Ascending aorta (tissue), 2 donors: ENCODE data around the gene C6orf163. TPM values are rescaled to one million over a fixed set of nuclear protein-coding genes. Genes with fewer than 3 reads are reported as not detected.

Source experiments
- DNase-seq, 2 donors: peaks; one replicate each; pipeline ENCODE4 v3.0.0-alpha.2; 2019; ENCODE audit warnings: low spot score in 2 of 2
- H3K27ac ChIP-seq, 2 donors: fragments of 200-600 bp; sonication (generic); one replicate each; pipeline ENCODE4 v1.5.1; 2016 to 2017; ENCODE audit warnings: mild to moderate bottlenecking in 1 of 2
- H3K27me3 ChIP-seq: fragments of 200-600 bp; sonication (generic); one replicate; pipeline ENCODE4 v1.5.1; 2017
- H3K36me3 ChIP-seq, 2 donors: fragments of 200-600 bp; sonication (generic); one replicate each; pipeline ENCODE4 v1.5.1; 2016
- H3K4me1 ChIP-seq, 2 donors: fragments of 200-600 bp; sonication (generic); one replicate each; pipeline ENCODE4 v1.5.1; 2016 to 2017; ENCODE audit warnings: mild to moderate bottlenecking in 1 of 2
- H3K4me3 ChIP-seq, 2 donors: fragments of 200-600 bp; sonication (generic); one replicate each; pipeline ENCODE4 v1.5.1; 2016 to 2017; ENCODE audit warnings: mild to moderate bottlenecking in 1 of 2
- H3K9me3 ChIP-seq, 2 donors: fragments of 200-600 bp; sonication (generic); one replicate each; pipeline ENCODE4 v1.5.1; 2016
- intact Hi-C: fragments of 100-400 bp; cut with DNase I; formaldehyde crosslinking; loops from one replicate; pipeline ENCODE4 v1.15.1; 2023
- total RNA-seq: library from RNA; depleted of rRNA; stranded (reverse); fragments of >200 nt; gene quantifications from one replicate; pipeline ENCODE4 v1.1.0, GENCODE V29; 2016
- TF ChIP-seq, protein P1 (sequence below), 3 experiments: fragments of 200-600 bp in 2 of 3; fragments of 450-650 bp in 1 of 3; sonication (generic) in 2 of 3; IDR thresholded peaks; one replicate each; pipeline ENCODE4 v1.5.1; 2016 to 2019; ENCODE audit warnings: antibody characterized with exemption in 3 of 3, mild to moderate bottlenecking in 1 of 3, moderate library complexity in 1 of 3

Gene C6orf163
- total RNA-seq, 1 donor from 2014 or later, result not detected

DNA sequence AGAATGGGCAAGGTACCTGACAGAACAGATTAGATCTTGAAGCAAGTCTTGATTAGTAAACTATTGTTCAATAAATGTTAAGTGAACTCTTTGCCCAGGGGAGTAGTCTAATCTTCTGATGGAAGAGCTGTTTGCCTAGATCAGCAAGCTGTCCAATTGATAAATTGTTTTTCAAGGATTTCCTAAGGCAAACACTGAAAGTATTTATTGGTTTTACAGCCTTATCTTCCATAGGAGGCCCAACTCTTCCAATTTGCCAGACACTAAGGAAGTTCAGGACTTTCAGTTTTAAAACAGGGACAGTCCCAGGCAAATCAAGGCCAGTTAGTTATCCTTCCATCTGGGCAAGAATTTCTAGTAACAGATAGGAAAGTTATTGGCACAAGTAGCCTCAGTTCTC is 1.8 kb upstream of the C6orf163 start:
- Histone ChIP-seq H3K27ac (no peak overlapping the region), H3K4me1 (no peaks in the 10 kb centered on the region), H3K9me3 (no peaks in the 10 kb centered on the region), H3K4me3 (no peak overlapping the region), H3K27me3 (no peaks in the 10 kb centered on the region), H3K36me3 (peaks cover 0 to 7% of the 10 kb centered on the region in 2 donors)
- no peak for DNase-seq
- intact Hi-C loops, result no loop called here
- TF ChIP-seq, protein P1, sequence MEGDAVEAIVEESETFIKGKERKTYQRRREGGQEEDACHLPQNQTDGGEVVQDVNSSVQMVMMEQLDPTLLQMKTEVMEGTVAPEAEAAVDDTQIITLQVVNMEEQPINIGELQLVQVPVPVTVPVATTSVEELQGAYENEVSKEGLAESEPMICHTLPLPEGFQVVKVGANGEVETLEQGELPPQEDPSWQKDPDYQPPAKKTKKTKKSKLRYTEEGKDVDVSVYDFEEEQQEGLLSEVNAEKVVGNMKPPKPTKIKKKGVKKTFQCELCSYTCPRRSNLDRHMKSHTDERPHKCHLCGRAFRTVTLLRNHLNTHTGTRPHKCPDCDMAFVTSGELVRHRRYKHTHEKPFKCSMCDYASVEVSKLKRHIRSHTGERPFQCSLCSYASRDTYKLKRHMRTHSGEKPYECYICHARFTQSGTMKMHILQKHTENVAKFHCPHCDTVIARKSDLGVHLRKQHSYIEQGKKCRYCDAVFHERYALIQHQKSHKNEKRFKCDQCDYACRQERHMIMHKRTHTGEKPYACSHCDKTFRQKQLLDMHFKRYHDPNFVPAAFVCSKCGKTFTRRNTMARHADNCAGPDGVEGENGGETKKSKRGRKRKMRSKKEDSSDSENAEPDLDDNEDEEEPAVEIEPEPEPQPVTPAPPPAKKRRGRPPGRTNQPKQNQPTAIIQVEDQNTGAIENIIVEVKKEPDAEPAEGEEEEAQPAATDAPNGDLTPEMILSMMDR (IDR thresholded peaks at IDR 0.05), result no peak

DNA sequence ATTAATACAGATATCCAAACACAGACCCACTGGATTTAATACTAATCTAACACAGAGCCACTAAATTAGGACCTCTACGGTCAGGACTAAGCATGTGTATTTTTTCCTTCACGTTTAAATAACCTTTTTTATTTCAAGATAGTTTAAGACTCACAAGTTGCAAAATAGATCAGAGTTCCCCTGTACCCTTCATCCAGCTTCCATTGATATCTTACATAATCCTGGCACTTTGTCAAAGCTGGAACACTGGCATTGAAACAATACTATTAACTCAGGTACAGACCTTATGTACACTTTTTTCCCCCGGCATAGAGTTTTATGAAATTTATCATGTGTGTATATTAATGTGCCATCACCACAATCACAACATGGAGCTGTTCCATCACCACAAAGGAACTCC is 2.1 kb downstream of the C6orf163 start:
- no peak for DNase-seq
- Histone ChIP-seq H3K4me1 (no peaks in the 10 kb centered on the region), H3K9me3 (no peaks in the 10 kb centered on the region), H3K36me3 (peaks cover 0 to 7% of the 10 kb centered on the region in 2 donors), H3K4me3 (no peak overlapping the region), H3K27ac (no peak overlapping the region), H3K27me3 (no peaks in the 10 kb centered on the region)
- TF ChIP-seq, protein P1 (IDR thresholded peaks at IDR 0.05), result no peak
- intact Hi-C loops, result no loop called here

DNA sequence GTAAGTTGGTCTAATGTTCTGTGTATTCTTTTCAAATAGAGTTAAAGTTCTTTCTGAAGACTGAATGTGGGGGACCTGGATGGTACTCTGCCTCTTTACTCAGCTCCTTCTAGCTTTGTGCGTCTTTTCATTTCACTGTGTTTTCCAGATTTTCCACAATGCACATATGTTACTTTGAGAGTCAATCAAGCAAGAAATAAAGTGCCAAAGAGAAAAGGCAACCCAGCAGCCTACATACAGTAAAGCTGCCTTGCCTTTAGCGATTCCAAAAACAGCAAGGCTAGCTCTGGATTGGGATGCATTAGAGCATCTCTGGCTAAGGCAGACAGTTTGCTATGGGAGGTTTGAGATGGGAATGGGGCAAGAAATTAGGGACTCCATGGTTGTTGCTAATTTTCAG is 5.3 kb downstream of the C6orf163 start:
- Histone ChIP-seq H3K4me1 (no peaks in the 10 kb centered on the region), H3K27me3 (no peaks in the 10 kb centered on the region), H3K36me3 (peaks cover 0 to 5% of the 10 kb centered on the region in 2 donors), H3K4me3 (no peak overlapping the region), H3K9me3 (no peaks in the 10 kb centered on the region), H3K27ac (no peak overlapping the region)
- no peak for DNase-seq
- TF ChIP-seq, protein P1 (IDR thresholded peaks at IDR 0.05), result no peak
- intact Hi-C loops, result no loop called here

DNA sequence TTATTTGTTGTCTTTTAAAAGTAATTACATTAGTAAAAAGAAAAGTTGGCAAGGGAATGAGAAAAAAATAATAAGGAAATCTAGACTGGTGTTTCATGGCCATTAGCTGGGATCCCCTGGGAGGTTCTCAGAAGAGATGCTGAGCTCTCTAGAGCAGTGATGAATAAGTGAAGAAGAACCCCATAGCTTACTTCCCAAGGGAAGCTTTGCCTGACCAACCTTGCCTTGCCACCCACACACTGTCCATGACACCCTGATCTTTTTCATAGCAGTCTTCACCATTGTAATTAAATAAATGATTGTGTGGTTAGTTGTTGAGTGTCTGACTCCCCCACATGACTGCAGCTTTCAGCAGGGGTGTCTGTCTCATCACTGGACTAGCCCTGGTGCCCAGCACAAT is 5.9 kb downstream of the C6orf163 start:
- Histone ChIP-seq H3K4me3 (no peak overlapping the region), H3K36me3 (no peaks in the 10 kb centered on the region), H3K9me3 (no peaks in the 10 kb centered on the region), H3K27me3 (no peaks in the 10 kb centered on the region), H3K27ac (no peak overlapping the region), H3K4me1 (no peaks in the 10 kb centered on the region)
- DNase-seq, result no peak
- intact Hi-C loops, result no loop called here
- TF ChIP-seq, protein P1 (IDR thresholded peaks at IDR 0.05), result no peak

DNA sequence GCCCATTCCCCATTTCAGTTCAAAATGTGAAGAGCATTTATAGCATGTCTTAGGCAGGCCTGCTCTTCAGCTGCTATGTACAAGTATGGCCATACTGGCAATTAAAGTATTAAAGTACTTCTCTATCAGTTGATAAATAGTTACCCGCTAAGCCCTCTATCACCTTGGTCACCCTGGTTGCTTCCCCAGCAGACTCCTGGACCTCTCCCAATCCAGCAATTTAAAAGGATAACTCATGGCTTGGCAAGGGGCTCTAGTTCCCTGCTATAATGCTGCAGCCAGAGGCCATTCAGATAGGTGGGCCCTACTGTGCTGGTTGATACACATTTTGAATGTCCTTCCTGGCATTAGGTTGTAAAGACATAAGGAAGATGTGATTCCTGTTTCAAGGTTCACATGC is 7.0 kb downstream of the C6orf163 start:
- intact Hi-C loops, result no loop called here
- Histone ChIP-seq H3K27me3 (no peaks in the 10 kb centered on the region), H3K27ac (no peak overlapping the region), H3K36me3 (no peaks in the 10 kb centered on the region), H3K4me3 (no peak overlapping the region), H3K9me3 (no peaks in the 10 kb centered on the region), H3K4me1 (no peaks in the 10 kb centered on the region)
- no peak for DNase-seq
- TF ChIP-seq, protein P1 (IDR thresholded peaks at IDR 0.05), result no peak

DNA sequence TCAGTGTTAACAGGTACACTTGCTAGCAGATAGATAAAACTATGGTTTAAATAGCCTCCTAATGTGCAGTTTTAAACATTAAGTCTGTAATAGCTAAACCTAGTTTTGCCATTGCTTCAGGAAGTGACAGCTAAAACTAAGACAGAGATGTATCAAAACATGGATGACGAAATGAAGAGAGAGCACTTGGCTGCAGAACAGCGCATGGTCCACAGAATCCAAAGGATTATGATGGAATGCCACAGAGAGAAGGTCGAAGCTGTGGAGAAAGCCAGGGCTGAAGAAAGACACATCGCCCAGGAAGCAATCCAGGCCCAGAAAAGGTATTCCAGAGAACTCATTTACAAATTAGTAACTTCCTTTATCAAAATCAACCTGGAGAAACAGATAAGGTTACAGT is 11.6 kb downstream of the C6orf163 start:
- Histone ChIP-seq H3K9me3 (no peaks in the 10 kb centered on the region), H3K27me3 (no peaks in the 10 kb centered on the region), H3K4me1 (no peaks in the 10 kb centered on the region), H3K36me3 (no peaks in the 10 kb centered on the region), H3K27ac (no peak overlapping the region), H3K4me3 (no peak overlapping the region)
- no peak for DNase-seq
- intact Hi-C loops, result no loop called here
- TF ChIP-seq, protein P1 (IDR thresholded peaks at IDR 0.05), result no peak
